Stimulated activated CD4-positive, alpha-beta T cell treated with anti-CD3 and anti-CD28 coated beads, TNF-alpha, amount 100 ng/mL, for 24 hours (primary cell): ENCODE measurements around the gene PRKN.
"Not testable (repeated sequence)": the region's sequence is repeated elsewhere in the genome, so short reads cannot be mapped to it uniquely, and the experiment has no call there.

Experiments
- DNase-seq, 3 experiments: peaks; one replicate each; pipeline ENCODE4 v3.0.0-alpha.2; 2020; ENCODE audit warnings: low read depth in 3 of 3

The PRKN gene

DNA sequence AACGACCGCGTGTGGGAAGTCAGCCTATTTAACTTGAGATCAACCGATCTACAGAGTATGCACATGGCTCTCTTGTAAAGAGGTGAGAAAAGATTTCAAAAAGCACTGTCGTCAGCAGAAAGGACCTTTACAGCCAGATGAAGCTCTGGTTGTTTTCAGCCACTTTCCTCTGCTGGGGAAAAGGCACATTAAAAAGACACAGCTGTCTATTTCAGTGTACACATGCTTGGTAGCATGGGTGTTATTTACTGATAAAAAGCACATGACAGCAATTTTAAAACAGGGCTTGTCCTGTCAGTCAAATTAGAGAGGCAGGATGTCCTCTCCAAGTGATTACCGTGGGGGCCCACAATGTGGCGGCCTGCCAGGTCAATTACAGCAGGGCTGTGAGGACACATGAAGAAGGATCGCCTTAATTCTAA lies 188.9 kb downstream of the PRKN start:
- DNase-seq = no peak

DNA sequence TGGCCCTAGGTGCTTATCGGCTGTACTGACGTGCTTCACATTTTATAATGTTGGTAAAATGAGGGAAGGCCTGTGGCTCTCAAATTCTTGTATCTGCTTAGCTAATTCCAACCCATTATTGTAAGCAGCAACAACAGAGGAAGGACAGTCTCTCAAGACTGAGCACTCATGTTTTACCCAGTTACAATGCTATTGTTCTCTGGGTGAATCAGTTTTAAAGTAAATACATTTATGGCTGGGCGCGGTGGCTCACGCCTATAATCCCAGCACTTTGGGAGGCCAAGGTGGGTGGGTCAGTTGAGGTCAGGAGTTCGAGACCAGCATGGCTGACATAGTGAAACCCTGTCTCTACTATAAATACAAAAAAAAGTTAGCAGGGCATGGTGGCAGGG lies 194.6 kb downstream of the PRKN start:
- no peak for DNase-seq

DNA sequence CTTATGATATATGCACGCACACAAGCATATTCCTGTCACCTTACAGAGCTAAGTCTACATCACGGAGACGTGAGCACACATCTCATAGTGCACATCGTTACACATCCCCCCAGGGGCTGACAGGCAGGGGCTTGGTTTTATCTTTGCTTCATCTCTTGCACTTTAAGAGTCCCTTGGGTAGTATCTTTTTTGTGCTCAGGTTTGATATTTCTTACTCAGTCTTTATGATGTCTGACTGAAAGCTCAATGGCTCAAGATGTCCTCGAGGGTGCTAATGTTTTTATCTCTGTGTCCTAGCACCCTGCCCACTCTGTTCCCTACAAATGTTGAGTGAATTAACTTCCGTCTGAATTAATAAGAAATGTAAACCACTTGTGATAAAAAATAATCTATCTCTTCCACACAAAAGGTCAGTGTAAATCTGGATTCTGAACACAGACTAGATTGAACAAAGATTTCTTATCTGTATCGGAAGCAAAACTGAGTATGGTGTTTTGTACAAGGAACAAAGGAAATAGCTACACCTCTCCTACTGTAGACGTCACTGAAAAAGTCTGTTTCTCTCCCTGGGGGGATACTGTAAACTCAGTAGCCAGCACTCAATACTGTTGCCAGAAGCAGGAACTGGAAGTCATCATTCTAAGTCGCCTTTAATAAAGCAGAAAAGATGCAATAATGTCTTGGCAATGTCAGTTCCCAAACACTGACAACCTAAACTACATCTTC lies 195.1 kb downstream of the PRKN start:
- no peak for DNase-seq

DNA sequence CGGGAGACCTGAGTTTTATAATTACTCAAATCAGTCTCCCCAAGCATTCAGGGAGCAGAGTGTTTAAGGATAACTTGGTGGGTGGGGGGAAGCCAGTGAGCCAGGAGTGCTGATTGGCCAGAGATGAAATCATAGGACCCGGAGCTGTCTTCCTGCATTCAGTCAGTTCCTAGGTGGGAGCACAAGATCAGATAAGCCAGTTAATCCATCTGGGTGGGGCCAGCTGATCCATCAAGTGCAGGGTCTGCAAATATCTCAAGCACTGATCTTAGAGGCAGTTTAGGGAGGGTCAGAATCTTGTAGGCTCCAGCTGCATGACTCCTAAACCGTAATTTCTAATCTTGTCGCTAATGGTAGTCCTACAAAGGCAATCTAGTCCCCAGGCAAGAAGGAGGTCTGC lies 196.2 kb downstream of the PRKN start:
- not testable (repeated sequence) for DNase-seq

DNA sequence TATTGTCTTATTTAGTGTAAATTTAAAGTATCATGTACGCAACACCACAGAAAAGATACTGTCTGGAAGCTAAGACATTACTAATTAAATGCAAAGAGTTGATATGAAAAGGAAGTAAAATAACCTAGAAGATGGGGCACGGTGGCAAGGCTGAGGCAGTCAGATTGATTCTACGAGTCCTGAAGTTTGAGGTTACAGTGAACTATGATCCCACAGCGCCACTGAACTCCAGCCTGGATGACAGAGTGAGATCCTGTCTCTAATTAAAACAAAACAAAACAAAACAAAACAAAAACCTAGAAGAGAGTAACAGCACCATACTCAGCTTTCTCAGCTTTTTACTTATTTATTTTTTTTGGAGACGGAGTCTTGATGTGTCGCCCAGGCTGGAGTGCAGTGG lies 199.0 kb downstream of the PRKN start:
- no peak for DNase-seq

DNA sequence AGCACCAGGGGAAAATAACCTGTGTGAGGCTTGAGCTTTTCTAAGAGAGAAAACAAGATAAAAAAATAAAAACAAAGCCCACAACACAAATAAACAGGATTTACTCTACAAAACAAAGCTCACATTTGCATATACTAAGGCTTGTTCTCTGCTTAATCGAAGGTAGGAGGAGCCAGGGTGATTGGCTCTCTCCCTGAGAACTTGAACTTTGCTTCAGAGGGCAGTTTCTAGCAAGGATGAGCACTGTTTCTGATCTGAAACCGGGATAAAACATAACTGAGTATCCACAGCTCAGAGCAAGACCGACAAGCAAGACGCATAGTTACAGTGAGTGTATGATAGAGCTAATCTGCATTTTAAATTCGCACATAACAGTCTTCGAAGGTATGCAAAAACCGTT lies 200.6 kb downstream of the PRKN start:
- no peak for DNase-seq

DNA sequence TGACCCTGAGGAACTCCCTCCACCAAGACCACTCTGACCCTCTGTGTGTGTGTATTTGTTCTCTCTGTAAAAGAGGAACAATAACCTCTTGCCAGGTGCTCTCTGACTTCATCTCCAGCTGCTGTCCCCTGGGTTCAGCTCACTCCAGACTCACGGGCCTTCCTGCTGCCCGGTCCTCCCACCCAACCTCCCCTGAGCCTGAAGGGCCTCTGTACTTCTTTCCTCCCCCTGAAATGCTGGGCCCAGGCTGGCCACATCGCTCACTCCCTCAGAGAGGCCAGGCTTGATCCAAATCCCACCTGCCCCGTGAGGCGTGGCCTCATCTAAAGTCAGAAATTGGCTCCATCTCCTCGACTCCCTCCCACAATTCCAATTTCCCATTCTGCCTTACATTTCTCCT lies 202.4 kb downstream of the PRKN start:
- DNase-seq = no peak

DNA sequence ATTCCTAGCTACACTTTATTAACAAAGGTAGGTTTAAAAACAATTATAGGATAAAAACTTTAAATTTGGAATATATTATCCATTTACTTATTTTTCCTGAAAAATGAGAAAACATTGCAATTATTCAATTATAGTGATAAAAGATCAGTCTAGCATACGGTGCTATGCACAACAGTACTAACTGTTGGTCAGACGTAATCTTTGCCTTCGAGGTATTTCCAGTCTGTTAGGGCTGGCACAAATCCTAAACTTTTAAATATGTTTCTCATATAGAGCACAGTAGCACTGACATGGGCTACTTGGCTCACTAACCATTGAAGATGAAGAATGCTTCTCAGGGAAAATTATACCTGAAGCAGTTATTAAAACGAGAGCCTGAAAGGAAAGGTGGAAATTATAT lies 214.8 kb downstream of the PRKN start:
- no peak for DNase-seq

DNA sequence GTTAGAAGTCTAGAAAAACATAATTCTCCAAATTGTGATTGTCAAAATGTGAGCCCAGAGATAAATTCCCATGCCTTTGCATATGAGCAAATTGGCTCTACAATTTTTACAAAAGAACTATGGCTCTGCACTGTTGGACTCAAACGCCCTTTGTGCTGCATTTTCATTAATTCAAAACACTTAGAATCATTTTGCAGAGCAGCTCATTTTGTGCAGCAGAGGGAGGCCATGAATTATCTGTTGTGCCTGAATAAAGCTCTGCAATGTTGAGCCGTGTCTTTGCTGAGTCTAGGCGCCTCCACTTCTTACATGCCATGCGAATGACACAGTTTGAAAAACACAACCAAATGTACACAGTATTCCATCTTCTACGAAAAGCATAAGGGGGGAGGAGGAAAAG lies 230.2 kb downstream of the PRKN start:
- DNase-seq = no peak

DNA sequence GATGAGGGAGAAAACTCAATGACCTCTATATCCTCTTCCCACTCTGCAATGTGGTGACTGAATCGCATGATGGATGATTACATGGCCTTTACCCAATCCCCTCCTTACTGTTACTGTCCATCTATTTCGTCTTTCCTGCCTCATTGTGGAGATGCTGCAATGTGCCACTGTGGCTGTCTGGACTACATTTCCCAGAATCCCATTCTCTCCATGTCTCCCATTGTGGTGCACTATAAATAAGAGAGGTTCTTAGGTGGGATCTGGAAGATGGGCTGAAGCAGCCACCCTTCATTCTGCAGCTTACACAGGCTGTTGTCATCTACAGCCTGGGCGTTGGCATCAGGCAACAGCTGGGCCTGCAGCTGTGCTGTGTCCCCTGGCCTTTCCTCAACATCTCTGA lies 233.6 kb downstream of the PRKN start:
- no peak for DNase-seq

DNA sequence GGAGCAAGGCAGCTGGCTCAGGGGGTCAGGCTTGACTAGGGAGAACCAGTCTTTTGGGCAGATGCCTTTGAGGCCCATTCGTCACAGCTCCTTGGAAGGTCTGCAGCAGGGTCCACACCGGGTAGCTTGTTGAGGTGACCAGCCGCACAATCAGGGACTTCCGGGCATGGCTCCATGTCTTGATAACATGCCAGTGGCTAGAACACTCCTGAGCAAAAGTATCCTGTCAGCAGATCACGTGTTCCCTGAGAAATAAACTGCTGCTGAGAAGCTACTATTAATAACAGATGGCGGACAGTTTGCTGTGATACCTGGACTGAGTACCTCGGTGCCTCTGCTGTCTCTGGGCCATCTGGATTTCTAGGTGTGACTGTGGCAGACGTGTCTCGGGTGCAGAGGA lies 235.9 kb downstream of the PRKN start:
- no peak for DNase-seq

DNA sequence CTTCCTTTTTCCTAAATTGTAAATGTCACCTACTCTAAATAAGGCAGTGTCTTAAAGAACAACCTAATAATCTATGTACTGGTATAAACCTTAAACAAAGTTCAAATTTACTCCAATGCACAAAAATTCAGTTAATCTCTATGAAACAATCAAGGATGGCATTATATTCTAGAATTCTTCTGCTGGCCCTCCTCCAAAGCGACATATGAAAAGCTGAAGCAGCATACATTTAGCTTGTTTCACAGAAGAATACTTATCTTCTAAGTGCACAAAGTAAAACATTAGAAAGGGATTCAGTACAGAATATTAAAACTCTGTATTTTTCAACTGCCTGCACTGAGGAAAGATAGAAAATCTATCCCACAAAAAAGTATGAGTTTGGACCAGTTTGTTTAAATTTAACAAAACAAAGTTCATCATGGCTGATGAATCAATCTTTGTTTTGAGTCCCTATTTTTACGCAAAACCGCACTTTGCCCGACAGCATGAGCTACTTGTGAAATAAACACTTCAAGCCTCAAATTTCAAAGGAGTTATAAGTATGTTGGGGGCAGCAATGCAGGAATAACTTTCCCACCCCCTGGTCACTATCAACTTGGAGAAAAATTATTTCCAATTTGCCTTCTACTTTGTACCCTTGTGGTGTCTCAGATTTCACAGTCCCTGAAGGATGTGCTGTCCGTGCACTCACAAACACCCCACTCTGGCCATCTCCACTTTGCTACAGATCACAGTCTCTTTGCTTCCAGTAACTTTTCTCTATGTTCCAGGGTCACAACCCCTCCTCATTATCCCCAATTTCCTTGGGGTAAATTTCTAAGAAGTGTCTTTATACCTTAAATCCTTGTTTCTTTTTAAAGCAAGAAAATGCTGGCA lies 238.2 kb downstream of the PRKN start:
- no peak for DNase-seq

DNA sequence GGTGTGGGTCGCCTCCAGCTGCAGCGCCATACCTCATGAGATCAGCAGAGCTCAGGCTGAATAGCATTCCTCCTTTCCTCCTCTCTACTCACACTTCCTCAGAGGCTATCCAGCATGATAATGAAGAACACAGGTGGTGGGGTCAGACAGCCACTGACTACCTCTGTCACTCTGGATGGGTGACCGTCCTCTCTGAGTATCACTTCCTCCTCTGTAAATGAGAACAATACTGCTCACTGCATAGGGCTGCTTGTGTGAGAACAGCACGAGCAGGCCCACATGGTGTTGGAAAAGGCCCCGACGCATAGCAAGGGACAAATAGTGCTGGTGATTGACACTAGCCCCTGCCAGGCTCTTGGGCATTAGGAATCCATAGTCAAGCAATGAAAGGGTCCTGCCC lies 239.1 kb downstream of the PRKN start:
- no peak for DNase-seq

DNA sequence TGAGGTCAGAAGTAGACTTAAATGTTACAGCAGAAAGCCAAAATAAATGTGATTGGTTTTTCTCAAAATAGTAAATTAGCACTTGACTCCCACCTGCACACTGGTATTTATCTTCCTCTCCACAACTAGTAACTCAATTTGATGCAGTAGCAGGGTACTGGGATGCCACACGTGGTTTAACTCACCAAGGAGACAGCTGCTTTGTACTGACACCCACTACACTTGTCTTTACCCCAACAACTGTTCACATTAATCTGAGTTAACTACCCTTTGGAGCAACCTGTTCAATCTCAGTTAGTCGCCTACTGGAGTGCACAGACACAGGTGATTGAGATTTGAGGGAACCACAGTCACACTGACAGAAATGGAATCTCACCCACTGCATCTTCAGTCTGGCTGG lies 242.1 kb downstream of the PRKN start:
- DNase-seq = no peak

DNA sequence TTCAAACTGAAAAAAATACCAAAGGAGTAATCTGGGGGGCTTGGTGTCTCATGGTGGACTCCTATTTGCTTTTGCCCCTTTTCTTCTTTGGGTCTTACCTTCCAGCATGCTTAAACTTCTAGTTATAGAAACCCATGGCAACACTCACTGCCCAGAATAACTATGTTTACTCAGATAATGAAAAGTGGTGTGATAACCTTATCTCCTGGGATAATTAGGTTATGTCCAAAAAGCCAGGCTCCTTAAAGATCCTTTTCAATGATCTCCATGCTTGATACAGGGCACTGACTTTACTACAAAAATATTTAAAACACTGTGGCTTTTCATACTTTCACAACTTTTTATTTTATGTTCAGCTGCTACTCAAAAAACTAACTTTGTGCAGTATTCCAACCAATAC lies 245.6 kb downstream of the PRKN start:
- no peak for DNase-seq

DNA sequence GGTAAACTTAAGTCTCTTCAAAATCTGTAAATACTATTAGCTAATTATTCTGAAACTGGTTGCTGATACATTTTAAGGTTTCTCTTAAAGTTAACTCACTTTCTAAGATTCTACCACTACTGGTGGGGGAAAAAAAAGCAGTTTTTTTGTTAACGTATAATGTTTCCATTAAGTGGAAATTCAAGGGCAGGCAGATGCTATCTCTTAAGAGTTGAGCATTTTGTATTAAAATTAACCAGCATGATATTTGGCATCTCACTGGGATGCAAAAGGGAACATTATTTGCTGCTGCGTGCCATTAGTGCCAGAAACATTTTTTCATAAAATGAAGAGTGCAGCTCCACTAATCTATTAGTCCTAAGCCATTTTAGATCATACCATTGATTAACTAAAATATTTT lies 246.2 kb downstream of the PRKN start:
- no peak for DNase-seq

DNA sequence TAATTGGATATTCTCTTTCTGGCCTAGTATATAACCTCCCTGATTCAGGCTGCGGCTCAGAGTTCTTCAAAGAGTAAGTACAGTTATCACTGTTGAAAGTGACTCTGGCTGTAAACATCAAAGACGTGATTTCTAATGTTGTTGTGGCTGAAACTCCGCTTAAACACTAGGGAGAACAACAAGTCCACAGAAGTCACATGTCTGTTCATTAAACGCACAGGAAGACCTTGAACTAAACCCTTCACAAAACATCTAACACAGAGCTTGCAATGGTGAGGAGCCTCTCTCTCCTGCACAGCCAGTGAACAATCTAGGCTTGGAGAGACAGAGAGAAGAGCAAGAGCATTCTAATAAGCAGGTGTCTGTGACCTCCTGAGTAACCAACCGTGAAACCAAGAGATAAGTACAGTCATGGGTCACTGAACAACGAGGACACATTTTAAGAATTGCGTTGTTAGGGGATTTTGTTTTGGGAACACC lies 249.3 kb downstream of the PRKN start:
- DNase-seq = no peak

DNA sequence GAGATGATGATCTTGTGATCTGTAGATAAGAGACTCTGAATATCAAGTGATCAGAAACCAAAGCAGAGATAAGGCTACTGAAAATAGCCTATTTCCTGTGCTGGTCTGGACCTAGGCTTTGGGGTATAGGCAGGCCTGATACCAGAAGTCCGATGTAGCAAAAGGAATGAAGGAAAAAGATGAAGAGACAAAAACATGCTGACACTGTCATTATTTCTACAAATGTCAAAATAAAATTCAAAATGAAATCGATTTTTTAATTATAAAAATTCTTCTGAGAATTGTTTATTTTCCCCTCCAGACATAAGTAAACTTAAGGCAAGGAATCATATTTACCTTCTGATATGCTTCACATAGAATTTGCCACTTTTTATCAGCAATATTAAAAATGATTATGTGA lies 252.8 kb downstream of the PRKN start:
- DNase-seq = no peak

DNA sequence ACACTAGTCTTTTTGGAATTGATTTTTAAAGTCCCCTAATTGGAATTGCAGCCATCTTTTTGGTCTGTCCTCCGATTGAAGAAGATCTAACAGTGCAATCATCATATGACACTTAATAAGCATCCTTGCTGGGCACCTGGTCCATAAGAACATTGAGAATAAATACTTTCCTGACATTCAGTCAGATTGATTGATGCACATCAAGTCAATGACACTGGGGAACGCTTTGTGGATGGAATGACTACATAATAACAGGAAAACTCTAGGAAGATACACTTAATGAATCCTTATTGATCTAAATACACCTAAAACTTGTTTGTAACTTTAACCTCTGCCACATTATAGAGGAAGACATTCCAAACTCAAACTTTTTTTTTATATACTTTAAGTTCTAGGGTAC lies 255.7 kb downstream of the PRKN start:
- no peak for DNase-seq

DNA sequence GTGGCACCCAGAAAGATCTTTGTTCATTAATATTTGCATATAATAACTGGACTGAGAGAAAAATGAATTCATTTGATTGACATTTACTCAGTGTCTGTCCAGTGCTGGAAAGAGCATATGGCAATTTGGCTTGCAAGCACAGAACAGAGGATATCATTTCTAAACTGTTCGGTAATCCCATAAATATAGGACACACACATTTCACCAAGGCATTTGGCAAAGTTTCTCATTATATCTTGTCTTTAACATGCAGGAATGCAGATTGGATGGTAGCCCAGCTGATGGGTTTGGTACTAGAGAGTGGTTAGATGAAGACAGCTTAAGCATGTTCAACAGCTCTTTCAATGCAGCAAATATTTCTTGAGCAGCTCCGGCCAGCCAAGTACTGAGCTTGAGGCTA lies 259.2 kb downstream of the PRKN start:
- no peak for DNase-seq

DNA sequence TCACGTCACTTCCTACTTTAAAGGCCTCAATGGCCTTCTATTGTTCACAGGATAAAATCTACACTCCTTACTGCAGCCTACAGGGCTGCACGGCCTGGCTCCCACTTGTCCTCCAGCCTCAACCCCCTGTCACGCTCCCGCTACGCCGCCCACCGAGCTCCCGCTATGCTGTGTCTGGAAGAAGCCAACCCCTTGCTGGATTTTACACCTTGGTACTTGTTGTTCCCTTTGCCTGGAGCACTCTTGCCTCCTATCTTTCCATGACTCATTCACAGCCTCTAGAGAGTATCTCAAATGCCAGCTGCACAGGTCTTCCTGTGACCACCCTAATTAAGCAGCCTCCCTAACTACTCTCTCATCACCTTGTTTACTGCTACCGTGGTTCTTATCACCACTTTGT lies 259.9 kb downstream of the PRKN start:
- DNase-seq = no peak

DNA sequence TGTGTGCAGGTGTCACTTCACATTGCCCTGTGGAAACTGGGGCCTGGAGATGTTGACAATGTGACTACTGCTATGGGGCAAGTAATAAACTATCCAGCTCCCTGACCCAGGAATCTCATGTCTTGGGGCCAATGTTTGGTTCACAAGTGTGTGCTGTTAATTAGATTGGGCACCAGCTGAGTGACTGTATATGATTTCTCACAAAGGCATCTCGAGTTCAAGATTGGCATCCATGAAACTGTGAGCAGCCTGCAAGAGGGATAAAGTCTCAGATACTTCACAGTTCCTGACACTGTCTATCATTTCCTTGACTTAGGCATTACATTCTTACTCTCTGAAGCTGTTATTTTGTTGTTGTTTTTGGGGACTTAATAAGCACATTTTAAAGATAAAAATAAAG lies 264.0 kb downstream of the PRKN start:
- no peak for DNase-seq

DNA sequence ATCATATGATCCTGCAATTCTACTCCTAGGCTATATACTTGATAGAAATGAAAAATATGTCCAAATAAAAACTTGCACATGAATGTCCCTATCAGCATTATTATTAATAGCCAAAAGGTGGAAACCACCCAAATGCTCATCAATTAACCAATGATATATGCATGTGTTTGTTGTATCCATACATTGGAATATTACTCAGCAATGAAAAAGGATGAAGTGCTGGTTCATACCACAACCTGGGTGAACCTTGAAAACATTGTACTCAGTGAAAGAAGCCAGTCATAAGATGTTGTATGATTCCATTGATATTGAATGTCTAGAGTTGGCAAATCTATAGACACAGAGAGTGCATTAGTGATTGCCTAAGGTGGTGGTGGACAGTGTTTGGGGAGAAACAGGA lies 267.6 kb downstream of the PRKN start:
- DNase-seq = no peak
